Measurements from ENCODE around the gene EHD4. TPM values are rescaled to one million over a fixed set of nuclear protein-coding genes. Genes with fewer than 3 reads are reported as not detected.

The EHD4 gene
- polyA plus RNA-seq, 4 donors, result 8.7 to 20.5 (median 16.4) TPM

DNA sequence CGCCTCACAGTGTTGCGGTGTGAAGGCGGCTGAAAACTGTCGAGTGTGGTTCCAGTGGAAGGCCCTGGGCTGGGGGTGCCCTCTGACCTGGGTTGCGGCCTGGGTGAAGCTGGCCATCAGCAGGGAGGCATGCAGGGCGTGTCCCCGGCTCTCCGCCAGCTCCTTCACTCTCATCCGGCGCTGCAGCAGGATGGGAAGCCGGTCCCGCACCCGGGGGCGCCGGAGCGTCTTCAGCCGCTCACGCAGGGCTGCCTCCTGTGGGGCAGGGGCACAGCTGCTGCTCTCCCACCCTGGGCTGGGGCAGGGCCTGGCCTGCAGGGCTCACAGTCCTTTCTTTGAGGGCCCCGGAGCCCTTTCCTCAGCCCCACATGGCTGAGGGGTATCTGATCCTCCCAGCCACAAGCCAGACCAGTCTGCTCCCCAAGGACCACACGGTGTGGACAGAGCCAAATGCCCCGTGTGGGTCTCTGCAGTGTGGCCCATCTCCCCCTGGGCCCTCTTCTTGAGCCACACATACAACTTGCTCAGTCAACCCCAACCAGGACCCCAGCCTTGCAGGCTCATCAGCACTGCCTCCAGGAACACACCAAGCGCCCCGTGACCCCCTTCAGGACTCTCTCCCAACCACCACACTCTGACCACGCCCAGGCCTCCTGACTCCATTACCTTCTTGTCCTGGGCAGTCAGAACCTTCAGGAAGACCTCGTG, 105.3 kb downstream of the EHD4 start:
- no peak for DNase-seq (ENCODE audit: low read depth in 4 of 4, low spot score in 3 of 4)

DNA sequence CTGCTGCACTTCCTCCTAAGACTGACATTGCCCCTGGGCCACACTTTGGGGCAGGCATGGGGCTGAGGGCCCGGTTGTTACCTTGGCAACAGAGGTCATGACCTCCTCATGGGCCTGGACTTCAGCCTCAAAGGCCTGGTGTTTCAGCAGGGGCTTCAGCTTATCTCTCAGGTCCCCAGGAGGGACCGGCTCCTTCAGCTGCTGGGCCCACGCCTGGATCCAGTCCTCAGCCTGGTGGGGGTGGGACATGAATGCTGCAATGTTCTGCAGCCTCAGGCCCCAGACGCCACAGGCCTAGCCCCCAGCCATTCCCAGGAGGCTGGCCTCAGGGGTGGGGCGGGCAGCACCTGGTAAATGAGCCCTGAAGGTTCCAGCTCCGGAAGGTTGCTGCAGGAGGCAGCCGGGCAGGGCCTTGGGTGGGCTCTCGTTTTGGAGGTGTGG, 106.1 kb downstream of the EHD4 start:
- no peak for DNase-seq (ENCODE audit: low read depth in 4 of 4, low spot score in 3 of 4)

DNA sequence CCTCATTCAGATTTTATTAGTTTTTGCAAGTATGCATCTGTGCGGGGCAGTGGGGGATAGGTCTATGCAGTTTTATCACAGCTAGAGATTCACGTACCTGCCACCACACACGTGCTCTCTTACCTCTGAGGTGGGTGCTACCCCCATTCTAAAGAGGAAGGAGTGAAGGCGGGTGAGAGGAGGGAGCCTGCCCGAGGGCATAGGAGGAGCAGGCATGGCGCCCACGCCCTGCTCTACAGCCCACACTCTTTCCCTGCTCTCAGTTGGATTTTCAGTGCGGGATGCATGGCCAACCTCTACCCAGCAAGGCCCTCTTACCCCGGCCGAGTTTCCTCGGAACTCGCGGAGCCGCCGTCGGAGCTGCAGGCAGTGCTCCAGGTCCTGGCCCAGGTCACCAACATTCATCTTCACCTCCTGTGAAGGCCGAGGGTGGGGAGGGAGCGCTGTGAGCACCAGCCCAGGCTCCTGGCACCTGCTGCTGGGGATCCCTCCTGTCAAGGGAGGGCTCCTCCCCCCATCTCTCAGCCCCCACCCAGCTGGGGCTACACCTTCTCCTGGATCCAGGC, 106.8 kb downstream of the EHD4 start:
- no peak for DNase-seq (ENCODE audit: low read depth in 4 of 4, low spot score in 3 of 4)

DNA sequence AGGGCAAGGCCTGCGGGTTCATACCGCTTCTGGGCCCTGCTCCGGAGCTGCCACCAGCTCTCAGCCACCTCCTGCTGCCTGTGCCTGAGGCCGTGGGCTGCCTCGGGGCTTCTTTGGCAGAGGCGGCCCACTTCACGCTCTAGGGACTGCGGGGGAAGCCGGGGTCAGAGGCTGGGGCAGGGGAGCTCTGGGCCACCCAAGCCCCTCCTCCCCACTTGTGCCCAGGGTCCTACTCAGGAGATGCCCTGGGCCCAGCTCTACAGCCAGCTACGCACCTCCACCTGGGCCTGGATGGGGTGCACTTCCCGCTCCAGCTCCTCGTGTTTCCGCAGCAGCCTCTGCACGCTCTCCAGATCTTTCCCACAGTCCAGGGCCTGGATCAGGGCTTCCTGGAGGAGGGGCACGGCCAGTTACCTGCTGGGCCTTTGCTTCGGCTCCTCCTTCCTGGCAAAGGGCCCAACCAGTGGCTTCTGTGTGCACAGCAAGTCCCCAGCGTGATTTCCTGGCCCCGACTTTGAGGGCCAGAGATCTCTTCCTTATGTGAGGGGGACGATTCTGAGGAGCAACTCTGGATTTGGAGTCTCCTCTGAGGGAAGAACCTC, 109.7 kb downstream of the EHD4 start:
- no peak for DNase-seq (ENCODE audit: low read depth in 4 of 4, low spot score in 3 of 4)

DNA sequence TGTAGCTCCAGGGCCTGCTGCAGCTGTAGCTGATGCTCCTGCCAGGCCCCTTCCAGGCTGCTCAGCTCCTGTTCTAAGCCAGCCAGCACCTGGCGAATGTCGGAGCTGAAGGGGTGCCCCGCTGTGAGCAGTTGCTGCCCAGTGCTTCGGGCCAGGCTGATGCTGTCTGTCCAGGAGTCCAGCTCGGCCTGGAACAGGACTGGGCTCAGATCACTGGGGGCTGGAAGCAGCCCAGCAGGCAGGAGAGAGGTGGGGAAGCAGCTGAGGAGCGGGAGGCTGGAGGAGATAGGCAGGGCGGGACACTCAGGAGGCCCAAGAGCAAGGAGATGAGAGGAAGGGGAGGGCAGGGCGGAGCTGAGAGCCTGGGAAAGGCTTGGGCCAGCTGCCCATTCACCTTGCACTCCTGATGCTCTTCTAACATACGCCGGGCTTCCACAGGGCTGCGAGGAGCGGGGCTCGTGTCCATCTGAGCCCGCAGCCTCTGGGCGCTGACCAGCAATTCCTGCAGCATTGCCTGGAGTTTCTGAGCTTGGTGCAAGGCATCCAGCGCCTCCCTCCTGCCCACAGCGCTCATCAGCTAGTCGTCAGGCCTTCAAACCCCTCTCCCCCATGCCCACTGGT, 110.5 kb downstream of the EHD4 start:
- no peak for DNase-seq (ENCODE audit: low read depth in 4 of 4, low spot score in 3 of 4)

DNA sequence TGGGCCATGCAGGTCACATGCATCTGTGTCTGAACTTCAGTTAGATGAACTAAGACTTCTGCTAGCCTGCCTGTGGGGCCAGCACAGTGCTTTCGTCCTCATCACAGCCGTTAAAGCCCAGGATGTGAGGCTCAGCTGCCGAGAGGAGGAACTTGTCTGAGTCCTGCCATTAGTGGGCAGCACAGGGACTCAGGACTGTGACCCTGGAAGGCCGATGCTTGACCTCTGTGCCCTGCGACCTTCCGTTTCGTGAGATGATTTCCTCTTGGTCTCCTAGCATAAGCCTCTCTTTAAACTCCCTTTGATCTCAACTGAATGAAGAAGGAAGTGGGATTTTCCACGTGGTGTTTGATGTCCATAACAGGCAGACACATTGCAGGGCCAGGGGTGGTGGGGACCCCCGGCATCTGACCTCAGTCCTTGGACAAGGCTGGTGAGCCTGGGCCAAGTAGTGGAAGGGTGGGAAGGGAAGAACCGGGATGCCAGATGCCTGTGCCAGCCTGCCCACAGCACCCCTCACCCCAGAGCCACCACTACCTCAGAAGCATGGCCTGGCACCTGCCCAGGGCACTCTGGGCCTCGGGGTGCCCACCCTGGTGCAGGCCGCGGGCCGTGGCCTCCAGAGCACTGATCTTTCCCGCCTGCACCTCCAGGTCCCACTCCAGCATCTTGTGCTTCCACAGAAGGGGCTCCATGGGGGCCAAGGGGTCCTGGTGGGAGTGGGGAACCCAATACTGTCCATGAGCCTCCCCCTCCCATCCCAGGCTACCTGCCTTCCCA, 112.1 kb downstream of the EHD4 start:
- no peak for DNase-seq (ENCODE audit: low read depth in 4 of 4, low spot score in 3 of 4)

DNA sequence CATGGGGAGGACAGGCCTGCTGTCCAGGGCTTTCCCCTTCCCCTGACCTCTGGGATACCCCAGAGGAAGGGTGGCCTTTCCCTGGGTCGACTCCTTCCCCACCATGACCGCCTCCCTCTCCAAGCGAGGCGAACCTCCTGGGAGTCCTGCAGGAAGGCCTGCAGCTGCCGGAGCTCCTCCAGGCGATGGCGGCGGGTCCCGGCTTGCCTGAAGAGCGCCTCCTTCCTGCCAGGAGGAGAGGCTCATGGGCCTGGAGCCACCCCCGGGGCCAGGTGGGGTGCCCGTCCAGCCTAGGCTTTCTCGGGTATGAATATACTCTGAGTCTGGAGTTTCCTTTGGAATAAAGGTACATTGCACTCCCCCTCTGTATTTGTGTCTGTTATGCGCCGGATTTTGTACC, 113.6 kb downstream of the EHD4 start:
- no peak for DNase-seq (ENCODE audit: low read depth in 4 of 4, low spot score in 3 of 4)

DNA sequence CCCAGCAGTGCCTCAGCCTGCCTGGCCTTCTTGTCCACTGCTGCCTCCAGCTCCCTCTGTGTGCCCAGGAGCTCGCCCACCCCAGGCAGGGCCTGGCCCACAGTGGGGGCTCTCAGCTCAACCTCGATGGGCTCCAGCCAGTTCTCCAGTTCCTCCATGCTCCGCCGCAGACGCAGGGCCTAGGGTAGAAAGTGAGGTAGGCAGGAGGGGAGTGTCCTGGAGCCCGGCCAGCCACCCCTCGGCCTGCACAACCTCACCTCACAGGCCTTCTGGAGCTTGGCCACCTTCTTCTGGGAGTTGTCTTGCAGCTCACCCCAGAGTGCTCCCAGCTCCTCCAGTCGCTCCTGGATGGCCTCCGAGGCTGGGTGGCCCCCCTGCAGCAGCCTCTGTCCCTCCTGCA, 115.0 kb downstream of the EHD4 start:
- DNase-seq (ENCODE audit: low read depth in 4 of 4, low spot score in 3 of 4), result no peak

DNA sequence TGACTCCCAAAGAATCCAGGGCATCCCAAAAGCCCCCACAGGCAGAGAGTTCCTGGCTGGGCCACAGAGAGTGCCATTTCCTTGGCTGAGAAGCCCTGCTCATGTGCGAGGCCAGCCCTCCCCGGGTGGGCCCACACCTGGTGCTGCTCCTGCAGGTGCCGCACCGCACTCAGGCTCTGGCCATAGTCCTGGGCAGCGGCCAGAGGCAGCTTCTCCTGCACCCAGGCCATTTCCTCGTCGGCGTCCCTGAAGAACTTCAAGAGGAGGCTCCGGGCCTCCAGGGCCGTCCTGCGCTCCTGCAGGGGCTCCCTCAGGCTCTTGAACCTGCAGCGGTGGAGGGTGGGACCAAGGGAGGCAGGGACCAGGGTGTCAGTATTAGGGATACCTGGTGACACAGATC, 115.6 kb downstream of the EHD4 start:
- DNase-seq (ENCODE audit: low read depth in 4 of 4, low spot score in 3 of 4), result no peak

DNA sequence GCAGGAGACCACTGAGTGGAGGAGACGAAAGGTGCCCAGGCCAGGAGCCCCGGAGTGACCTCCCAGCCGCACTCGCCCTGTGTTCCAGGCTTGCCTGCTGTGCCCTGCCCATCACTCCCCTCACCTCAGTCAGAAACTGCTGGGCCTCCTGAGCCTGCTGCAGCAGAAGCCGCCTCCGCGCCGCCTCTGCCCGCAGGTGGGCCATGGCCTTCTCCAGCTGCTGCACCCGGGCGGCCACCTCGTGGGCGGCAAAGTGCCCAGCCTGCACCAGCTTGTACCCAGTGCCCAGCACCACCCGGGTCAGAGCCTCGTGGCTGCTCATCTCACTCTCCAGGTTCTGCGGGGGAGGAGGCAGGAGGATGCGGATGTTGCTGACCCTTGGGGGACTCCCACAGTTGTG, 116.1 kb downstream of the EHD4 start:
- no peak for DNase-seq (ENCODE audit: low read depth in 4 of 4, low spot score in 3 of 4)

DNA sequence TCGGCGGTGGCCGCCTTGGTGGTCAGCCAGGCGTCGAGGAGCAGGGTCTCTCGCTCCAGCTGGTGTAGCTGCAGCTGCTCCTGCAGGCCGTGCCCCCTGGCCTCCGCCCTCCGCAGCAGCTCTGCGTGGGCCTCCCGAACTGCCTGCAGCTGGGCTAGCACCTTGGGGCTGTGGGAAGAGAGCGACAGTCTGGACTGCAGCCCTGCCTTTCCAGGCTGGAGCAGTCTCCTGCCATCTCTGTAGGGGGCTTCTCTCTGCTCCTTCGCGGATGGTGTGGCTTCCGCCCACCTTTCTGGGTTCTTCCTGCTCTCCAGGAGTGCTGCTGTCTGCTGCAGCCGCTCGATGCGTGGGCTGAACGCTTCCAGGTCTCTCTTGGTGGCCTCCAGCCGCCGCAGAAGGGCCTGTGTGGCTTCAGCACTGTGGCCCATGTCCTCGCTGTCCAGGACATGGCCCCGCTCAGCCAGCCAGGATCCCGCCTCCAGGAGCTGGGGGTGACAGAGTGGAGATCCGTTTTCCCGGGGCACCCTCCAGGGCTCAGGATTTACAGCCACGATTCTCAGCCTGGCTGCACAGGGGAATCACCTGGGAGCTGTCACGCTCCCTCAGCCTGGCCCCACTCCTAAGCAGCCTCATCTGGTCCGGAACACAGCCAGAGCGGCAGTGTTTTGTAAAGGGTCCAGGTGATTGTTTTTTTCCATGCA, 116.9 kb downstream of the EHD4 start:
- peak in 3 of 4 donors; percentile 27 to 48 (median 44) for DNase-seq (ENCODE audit: low read depth in 4 of 4, low spot score in 3 of 4)

DNA sequence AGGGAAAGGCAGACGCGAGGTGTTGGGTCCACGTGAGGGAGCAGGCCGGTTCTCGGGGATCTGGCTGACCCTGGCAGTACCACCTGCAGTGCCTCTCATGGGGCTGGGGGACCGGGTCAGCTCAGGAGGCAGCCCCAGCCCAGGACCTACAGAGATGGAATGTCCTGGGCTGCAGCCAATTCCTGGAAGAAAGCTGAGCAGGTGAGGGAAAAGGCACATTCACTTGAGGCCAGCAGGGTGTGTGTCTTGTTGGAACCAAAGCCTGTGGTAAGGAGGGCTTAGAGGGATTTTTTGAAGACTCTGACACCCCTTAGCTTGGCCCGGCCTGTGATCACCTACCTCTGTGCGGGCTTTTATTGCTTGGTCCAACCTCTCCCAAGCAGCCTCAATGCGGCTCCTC, 117.9 kb downstream of the EHD4 start:
- DNase-seq (ENCODE audit: low read depth in 4 of 4, low spot score in 3 of 4), result no peak

DNA sequence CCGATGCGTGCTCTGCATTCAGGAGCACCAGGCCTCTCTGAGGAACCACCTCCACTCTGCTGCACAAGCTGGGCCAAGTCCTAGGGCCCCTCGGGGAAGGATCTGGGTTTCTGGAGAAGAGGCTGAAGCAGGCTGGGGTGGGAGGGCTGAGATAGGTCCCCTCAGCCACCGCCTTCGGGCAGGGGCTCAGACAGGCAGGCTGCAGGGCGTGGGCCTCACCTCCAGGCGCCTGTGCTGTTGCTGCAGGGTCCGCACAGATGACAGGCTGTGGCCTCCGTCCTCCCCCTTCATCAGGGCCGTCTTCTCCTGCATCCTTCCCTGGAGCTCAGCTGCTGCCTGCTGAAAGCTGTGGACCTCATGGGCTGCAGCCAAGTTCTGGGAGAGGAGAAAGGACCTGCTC, 118.5 kb downstream of the EHD4 start:
- no peak for DNase-seq (ENCODE audit: low read depth in 4 of 4, low spot score in 3 of 4)

DNA sequence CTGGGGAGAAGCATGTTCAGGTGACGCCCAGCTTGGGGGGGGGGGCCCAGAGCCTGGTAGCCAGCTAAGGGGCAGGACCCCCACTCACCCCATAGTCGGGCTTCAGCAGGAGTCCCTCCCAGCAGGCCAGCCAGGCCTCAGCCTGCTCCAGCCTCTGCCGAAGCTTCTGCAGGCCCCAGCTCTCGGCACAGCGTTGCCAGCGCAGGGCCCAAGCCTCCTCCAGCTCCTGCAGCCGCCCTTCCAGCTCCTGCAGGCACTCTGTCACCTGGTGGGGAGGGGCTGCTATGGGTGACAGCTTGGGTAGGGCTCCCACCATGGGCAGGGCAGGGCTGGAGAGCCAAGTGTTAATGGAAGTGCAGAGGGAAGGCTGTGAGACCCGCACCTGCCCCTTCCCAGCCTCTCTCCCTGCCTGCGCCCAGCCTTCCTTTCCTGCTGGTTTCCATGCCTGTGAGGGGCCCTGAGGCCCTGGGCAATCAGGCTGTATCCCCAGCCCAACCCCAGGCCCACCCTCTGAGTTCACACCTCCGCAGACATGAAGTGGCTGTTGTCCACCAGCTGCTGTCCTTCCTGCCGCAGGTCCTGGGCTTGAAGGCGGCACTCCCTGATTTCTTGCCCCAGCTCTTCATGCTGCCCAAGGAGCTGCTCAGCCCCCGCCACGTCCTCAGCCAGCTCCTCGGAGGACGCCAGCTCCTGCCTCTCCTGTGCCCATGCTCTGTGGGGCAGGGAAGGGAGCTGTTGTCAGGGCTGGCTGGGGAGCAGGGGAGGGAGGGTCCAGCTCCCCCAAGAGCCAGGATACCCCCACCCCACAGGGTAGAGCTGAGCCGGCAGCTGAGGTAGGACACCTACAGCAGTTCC, 119.4 kb downstream of the EHD4 start:
- DNase-seq (ENCODE audit: low read depth in 4 of 4, low spot score in 3 of 4), result no peak

DNA sequence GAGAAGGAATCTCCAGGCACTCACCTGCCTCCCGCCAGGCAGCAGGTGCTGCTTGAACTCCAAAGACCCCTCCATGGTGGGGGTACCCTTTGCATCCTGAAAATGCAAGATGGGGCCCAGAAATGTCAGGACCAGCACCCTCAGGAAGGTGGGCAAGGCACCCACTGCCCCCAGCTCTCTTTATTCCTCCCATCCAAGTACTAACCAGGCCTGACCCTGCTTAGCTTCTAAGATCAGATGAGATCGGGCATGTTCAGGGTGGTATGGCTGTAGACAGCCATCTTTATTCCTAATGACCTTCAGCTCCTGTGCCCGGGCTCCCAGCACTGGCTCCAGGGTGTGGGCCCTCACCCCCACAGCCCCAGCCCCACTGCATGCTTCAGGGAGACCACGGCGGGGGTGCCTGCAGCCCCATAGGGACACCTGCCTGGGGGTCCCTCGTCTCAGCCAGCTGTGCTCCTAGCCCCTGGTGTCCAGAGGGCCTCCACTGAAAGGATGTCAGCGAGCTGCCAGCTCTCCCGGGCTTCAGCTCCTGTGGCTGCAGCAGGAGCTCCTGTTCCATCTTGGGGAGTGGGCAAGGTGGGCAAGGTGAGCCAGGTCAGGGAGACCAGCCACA, 120.5 kb downstream of the EHD4 start:
- no peak for DNase-seq (ENCODE audit: low read depth in 4 of 4, low spot score in 3 of 4)

DNA sequence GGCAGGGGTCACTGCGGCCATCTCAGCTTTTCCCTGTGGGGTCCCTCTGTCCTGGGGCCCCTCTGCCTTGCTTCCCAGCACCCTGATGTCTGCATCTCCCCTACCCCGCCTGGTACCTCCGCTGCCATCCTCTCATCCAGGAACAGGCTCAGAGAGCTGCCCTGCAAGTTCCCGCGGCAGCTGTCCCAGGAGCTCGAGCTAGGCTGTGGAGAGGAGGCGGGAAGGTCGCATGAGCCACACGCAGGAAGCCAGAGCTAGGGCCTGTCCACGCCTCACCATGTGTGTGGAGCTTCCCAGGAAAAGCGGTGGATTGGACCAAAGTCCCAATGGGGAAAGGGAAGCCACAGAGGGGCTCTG, 121.2 kb downstream of the EHD4 start:
- DNase-seq (ENCODE audit: low read depth in 4 of 4, low spot score in 3 of 4), result no peak

DNA sequence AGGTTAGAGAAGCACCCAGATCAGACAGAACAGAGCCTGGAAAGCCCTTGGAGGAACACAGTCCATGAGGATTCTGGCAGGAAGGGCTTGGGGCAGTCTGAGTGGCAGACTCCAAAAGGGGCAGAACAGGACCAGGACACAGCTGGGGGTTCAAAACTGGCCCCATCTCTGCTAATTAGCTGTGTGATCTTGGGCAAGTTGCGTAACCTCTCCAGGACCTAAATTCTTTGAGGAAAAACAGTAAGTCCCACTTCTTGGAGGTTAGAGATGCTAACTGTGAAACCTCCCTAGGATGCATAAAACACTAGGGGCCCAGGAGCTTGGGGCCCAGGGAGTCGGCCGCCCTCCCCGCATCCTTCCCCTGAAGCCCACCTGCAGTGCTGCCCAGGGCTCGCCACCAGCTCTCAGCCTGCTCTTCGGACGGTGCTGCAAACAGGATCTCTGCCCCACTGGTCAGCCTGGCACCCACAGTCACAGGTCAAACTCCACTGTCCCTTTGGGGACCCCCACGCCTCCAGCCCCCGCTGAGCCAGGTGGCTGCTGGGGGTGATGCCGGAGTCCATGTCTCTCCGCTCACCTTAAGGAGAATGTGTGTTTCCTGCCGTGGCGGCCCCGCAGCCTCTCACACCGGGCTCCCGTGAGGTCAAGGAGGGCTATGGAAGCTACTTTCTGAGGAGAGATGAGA, 121.7 kb downstream of the EHD4 start:
- DNase-seq (ENCODE audit: low read depth in 4 of 4, low spot score in 3 of 4), result no peak

DNA sequence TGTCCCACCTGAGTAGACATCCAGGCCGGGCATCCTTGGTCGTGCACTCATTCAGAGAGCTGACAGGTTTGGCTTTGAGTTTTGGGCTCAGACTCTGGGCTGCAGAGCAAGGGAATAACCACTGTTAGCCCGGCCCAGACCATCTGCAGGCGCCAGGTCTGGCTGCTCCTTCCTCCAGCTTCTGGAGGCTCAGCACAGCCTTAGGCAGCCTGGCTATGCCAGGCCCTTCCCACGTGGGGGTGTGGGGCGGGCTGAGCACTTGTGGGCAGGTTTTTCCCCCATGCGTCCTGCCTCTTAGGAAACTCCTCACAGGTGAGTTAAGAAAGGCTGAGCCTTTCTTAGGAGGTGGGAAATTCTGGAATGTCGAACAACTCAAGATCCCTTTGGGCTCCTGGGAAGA, 122.5 kb downstream of the EHD4 start:
- DNase-seq (ENCODE audit: low read depth in 4 of 4, low spot score in 3 of 4), result no peak

DNA sequence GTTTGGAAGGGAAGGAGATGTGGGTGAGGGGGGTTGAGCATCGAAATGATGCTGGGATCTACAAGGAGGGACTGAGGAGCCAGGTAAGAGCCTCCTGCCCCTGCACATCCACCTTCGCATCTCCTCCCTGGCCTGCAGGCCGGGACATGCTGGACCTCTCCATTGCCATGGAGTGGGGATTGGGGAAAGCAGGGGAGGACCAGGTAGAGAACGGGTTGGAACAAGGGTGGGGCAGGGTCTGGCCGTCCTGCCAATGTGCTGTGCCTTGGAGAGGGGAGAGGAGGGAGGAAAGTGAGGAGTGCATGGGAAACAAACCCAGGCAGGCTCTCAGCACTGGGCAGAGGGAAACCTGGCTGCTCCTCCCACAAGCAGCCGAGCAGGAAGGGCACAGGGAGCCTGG, 123.2 kb downstream of the EHD4 start:
- DNase-seq (ENCODE audit: low read depth in 4 of 4, low spot score in 3 of 4), result no peak

All from left renal pelvis (tissue), 4 donors.